Thyroid gland (tissue), 4 donors: ENCODE measurements around the gene ADAM12. TPM values are rescaled to one million over a fixed set of nuclear protein-coding genes. Genes with fewer than 3 reads are reported as not detected.

Experiments
- DNase-seq, 2 donors: peaks; one replicate each; pipeline ENCODE4 v3.0.0-alpha.2; 2019
- H3K27ac ChIP-seq, 3 donors: fragments of 200-600 bp; sonication (generic); 1 replicate in 2 of 3; 2 replicates in 1 of 3; pipeline ENCODE4 v1.5.1; 2016 to 2019; ENCODE audit warnings: mild to moderate bottlenecking in 1 of 3, moderate library complexity in 1 of 3
- H3K27me3 ChIP-seq: fragments of 200-600 bp; sonication (generic); one replicate; pipeline ENCODE4 v1.5.1; 2019
- H3K36me3 ChIP-seq, 2 donors: fragments of 200-600 bp; sonication (generic); one replicate each; pipeline ENCODE4 v1.5.1; 2016 to 2019
- H3K4me1 ChIP-seq, 2 donors: fragments of 200-600 bp; sonication (generic); one replicate each; pipeline ENCODE4 v1.5.1; 2017 to 2019
- H3K4me3 ChIP-seq, 3 donors: fragments of 200-600 bp; sonication (generic); replicated peaks in 1 of 3; 1 replicate in 2 of 3; 2 replicates in 1 of 3; pipeline ENCODE4 v1.5.1; 2016; ENCODE audit warnings: mild to moderate bottlenecking in 1 of 3
- H3K9me3 ChIP-seq: fragments of 200-600 bp; sonication (generic); one replicate; pipeline ENCODE4 v1.5.1; 2017
- POLR2A ChIP-seq, 2 donors: fragments of 450-650 bp; IDR thresholded peaks; one replicate each; pipeline ENCODE4 v1.6.1; 2017; ENCODE audit warnings: antibody characterized with exemption in 2 of 2, mild to moderate bottlenecking in 2 of 2, moderate library complexity in 1 of 2
- WGBS, 2 donors: methylation state at CpG; one replicate each; pipeline ENCODE4 v1.1.5; 2017; 5-methylcytosine and 5-hydroxymethylcytosine counted together
- intact Hi-C: fragments of 100-400 bp; cut with DNase I; formaldehyde crosslinking; loops from one replicate; pipeline ENCODE4 v1.15.1; 2023
- total RNA-seq, 4 donors: library from RNA; depleted of rRNA; stranded (reverse); fragments of >200 nt; gene quantifications; one replicate each; pipeline ENCODE4 v1.2.3, GENCODE V29; 2016
- TF ChIP-seq, protein P1 (sequence below), 6 experiments: fragments of 200-600 bp in 3 of 6; fragments of 450-650 bp in 3 of 6; sonication (generic) in 3 of 6; IDR thresholded peaks; one replicate each; pipeline ENCODE4 v1.5.1; 2016 to 2019; ENCODE audit warnings: antibody characterized with exemption in 6 of 6, mild to moderate bottlenecking in 2 of 6, inconsistent platforms in 1 of 6, moderate library complexity in 1 of 6

The ADAM12 gene
- total RNA-seq, 4 donors from 2014 or later, result 0.20 to 0.94 (median 0.63) TPM

DNA sequence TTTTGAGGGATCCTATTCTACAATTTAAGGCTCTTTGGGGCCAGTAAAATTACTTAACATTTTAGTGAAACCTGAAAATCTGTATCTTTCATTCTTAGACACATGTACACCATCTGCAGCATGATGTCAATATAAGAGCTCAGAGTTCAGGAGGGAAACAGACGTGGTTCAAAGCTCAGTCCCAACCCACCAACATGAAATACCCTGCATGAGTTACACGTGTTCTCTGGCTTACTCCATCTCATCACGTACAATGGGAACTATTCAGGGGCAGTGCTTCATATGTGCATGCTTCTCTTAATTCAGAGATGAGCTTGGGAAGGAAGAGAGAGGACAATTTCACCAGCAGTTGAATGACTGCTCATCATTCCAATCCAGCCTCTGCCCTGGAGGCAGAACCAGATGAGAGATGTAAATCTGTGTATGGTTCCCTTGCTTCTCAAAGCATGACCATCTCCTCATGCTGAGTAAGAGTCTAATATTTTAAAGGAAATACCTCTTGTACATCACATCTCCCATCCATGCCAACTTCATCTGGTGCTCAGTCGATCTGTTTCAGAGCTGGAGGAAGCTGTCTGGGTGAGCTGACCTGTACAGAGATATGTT, 29.0 kb upstream of the ADAM12 start:
- WGBS, 2 donors, result 83 to 94% methylated on average over 4 of the region's 4 CpGs
- TF ChIP-seq, protein P1, sequence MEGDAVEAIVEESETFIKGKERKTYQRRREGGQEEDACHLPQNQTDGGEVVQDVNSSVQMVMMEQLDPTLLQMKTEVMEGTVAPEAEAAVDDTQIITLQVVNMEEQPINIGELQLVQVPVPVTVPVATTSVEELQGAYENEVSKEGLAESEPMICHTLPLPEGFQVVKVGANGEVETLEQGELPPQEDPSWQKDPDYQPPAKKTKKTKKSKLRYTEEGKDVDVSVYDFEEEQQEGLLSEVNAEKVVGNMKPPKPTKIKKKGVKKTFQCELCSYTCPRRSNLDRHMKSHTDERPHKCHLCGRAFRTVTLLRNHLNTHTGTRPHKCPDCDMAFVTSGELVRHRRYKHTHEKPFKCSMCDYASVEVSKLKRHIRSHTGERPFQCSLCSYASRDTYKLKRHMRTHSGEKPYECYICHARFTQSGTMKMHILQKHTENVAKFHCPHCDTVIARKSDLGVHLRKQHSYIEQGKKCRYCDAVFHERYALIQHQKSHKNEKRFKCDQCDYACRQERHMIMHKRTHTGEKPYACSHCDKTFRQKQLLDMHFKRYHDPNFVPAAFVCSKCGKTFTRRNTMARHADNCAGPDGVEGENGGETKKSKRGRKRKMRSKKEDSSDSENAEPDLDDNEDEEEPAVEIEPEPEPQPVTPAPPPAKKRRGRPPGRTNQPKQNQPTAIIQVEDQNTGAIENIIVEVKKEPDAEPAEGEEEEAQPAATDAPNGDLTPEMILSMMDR (IDR thresholded peaks at IDR 0.05), result no peak
- no peak for TF ChIP-seq POLR2A (IDR thresholded peaks at IDR 0.05)
- no peaks in the 10 kb centered on the region for H3K36me3 ChIP-seq
- no peak for DNase-seq
- H3K27ac ChIP-seq, result no peak overlapping the region
- H3K9me3 ChIP-seq, result no peaks in the 10 kb centered on the region
- no peak overlapping the region for H3K4me3 ChIP-seq
- intact Hi-C loops, result no loop called here
- no peaks in the 10 kb centered on the region for H3K4me1 ChIP-seq
- no peaks in the 10 kb centered on the region for H3K27me3 ChIP-seq

GRCh38 chr10:126409821-126410220, 21.5 kb upstream of the ADAM12 start:
- intact Hi-C loops, result no loop called here
- WGBS, 2 donors, result 69 to 76% methylated on average over 6 of the region's 6 CpGs
- Histone ChIP-seq H3K4me1 (peaks cover 10 to 15% of the 10 kb centered on the region in 2 donors), H3K27ac (no peak overlapping the region), H3K36me3 (no peaks in the 10 kb centered on the region), H3K9me3 (no peaks in the 10 kb centered on the region), H3K27me3 (no peaks in the 10 kb centered on the region), H3K4me3 (no peak overlapping the region)
- no peak for TF ChIP-seq POLR2A (IDR thresholded peaks at IDR 0.05)
- TF ChIP-seq, protein P1 (IDR thresholded peaks at IDR 0.05), result no peak
- DNase-seq, result no peak

DNA sequence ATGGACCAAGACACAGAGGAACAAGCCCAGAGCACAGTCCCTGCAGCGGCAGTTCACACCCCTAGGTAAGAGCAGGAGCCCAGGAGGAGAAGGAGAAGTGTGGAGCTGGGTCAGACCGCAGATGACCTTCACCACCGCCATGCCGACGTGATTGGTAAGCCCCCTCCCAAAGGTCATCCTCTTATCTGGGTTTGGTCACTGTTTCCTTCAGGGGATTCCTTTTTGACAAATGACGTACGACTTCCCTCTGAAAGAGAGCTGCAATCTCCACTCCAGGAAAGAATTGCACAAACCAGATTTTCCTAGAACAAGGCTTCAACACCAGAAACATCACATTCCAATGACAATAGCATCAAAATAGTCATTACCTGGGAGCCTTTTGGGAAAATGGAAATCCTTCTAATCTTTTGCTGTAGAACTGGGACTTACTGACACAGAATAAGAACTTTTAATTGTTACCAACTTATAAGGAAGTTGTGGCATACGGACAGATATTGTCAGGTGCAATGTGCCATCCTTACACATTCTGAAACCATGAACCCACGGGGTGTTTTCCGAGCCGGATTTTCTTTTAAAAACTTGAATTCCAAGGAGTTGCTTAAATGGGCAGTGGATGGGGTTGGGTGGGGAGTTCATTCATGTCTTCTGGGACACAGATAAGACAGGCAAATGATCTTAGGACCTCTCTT, 20.8 kb upstream of the ADAM12 start:
- no peak for TF ChIP-seq POLR2A (IDR thresholded peaks at IDR 0.05)
- TF ChIP-seq, protein P1 (IDR thresholded peaks at IDR 0.05), result no peak
- no peak for DNase-seq
- intact Hi-C loops, result no loop called here
- no peak overlapping the region for H3K4me3 ChIP-seq
- 79 to 83% methylated on average over 11 of the region's 11 CpGs for WGBS, 2 donors
- no peaks in the 10 kb centered on the region for H3K36me3 ChIP-seq
- H3K9me3 ChIP-seq, result no peaks in the 10 kb centered on the region
- H3K27me3 ChIP-seq, result no peaks in the 10 kb centered on the region
- H3K4me1 ChIP-seq, result peaks cover 10 to 15% of the 10 kb centered on the region in 2 donors
- no peak overlapping the region for H3K27ac ChIP-seq

GRCh38 chr10:126407831-126408230, 19.6 kb upstream of the ADAM12 start:
- no peaks in the 10 kb centered on the region for H3K36me3 ChIP-seq
- intact Hi-C loops, result no loop called here
- WGBS, 2 donors, result 82% methylated on average over 2 of the region's 2 CpGs
- no peak for DNase-seq
- TF ChIP-seq, protein P1 (IDR thresholded peaks at IDR 0.05), result no peak
- TF ChIP-seq POLR2A (IDR thresholded peaks at IDR 0.05), result no peak
- no peak overlapping the region for H3K4me3 ChIP-seq
- H3K9me3 ChIP-seq, result no peaks in the 10 kb centered on the region
- no peaks in the 10 kb centered on the region for H3K27me3 ChIP-seq
- peaks cover 10 to 15% of the 10 kb centered on the region in 2 donors for H3K4me1 ChIP-seq
- no peak overlapping the region for H3K27ac ChIP-seq

DNA sequence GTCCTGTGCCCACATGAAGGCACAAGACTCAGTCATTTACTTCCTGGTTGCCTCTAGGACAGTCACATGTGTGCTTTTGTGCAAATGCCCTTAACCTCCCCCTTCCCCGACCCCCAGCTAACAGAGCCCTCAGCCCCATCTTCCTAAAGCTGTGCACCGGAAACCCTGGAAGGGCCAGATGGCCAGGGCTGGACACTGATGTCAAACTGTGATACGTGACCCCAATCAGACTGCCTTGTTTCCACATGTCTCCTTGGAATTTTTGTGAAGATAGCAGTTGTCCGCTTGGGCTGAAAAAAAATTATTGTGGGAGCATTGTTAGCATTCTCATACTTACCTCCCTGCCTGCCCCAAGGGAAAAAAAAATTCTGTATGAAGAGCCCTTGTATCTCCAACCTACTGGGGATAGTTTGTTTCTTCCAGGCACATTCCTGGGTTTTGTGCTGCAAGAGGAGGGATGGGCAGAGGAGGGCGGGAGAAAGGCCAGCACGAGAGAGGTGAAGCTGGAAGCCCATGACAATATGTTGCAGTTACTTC, 17.0 kb upstream of the ADAM12 start:
- no peak overlapping the region for H3K27ac ChIP-seq
- no peaks in the 10 kb centered on the region for H3K9me3 ChIP-seq
- no peaks in the 10 kb centered on the region for H3K27me3 ChIP-seq
- WGBS, 2 donors, result 54 to 55% methylated on average over 6 of the region's 6 CpGs
- DNase-seq, result peak; percentile 50 to 51
- intact Hi-C loops, result no loop called here
- H3K4me3 ChIP-seq, result no peak overlapping the region
- TF ChIP-seq, protein P1 (IDR thresholded peaks at IDR 0.05), result no peak
- TF ChIP-seq POLR2A (IDR thresholded peaks at IDR 0.05), result no peak
- peaks cover 10 to 15% of the 10 kb centered on the region in 2 donors for H3K4me1 ChIP-seq
- H3K36me3 ChIP-seq, result no peaks in the 10 kb centered on the region
